ENCODE data around the gene CDKL1.
"Not testable (repeated sequence)": the region's sequence is repeated elsewhere in the genome, so short reads cannot be mapped to it uniquely, and the experiment has no call there.

The CDKL1 gene

DNA sequence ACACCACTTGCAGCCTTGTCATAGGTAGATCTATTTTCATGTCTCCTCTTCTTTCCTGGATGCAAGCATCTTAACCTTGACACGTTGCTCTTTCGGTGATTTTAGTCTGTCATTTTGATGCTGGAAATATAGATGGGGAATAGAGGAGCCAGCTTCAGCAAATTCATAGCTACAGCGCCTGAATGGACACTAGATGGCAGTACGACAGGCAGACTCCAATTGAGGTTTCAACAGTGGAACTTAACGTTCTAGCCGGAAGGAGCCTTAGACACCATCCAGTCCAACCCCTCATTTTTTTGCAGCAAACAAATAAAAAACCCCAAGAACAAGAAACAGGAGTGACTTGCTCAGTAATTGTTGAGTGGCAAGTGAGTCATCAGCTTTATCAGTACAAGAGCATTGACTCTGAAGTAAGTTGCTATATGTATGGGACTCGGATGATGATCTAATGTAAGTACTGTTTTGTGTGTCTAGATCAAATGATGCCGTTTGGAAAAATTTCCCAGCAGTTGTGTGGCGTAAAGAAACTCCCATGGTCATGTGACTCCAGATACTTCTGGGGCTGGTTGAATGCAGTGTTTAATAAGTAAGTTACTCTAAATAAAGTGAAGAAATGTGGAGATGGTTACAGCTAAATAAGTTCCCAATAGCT, 75.5 kb downstream of the CDKL1 start:
- DNase-seq, result peak; percentile 47

DNA sequence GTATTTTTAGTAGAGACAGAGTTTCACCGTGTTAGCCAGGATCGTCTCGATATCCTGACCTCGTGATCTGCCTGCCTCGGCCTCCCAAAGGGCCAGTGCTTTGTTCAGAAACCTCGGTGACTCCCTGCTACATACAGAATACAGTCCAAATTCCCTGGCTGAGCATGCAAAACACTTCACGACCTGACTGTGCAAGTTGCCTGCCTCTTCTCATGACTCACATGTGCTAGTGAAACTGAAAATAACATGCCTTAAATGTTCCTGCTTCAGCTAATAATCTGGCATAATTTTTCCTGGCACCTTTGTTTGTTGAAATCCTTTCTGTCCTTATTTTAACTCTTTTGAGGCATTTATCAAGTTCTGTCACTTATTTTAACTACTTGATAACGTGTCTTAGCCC, 76.4 kb downstream of the CDKL1 start:
- DNase-seq, result no peak

GRCh38 chr14:50319721-50320120, 77.0 kb downstream of the CDKL1 start:
- no peak for DNase-seq

DNA sequence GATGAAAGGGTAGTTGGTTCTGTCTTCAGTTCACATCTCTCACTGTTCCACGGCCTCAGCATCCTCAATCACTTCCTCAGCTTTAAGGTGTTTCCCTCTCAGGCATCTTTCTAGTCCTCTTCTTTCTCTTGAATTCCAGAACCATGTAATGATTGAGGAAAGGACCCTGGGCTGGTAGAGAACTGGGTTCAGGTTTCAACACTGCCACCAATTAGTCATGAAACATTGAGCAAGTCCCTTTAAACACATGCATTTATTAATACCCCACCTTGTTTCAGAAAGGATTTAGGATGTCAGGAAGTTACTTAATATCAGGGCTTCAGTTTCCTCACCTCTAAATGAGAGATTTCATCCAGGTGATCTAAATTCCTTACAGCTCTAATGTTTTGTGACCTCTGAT, 77.4 kb downstream of the CDKL1 start:
- no peak for DNase-seq

DNA sequence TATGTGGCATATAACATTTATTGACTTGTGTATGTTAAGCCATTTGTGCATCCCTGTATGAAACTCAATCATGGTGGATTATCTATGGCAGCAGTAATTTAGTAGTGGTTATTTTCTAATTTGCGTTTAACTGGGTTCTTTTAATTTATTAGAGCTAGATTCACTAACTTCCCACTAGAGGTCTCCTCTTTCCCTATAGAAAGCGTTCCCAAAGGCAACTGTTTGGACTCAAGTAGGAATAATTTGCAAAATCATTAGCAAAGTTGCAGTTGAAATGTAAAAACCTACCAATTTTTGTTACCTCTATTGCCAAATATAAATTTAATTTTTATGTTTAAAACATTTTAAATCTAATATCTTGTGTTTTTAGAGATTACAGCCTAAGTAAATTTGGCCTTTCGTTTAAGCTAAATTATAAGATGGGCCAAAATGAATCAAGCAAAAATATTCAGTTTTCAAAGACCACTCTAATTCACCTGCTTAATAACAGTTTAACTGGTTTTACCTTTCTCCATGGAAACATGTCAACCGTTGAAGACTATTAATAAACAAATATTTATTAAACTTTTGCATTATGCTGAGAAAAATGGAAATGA, 78.6 kb downstream of the CDKL1 start:
- no peak for DNase-seq

GRCh38 chr14:50314098-50314497, 82.6 kb downstream of the CDKL1 start:
- DNase-seq, result not testable (repeated sequence)

DNA sequence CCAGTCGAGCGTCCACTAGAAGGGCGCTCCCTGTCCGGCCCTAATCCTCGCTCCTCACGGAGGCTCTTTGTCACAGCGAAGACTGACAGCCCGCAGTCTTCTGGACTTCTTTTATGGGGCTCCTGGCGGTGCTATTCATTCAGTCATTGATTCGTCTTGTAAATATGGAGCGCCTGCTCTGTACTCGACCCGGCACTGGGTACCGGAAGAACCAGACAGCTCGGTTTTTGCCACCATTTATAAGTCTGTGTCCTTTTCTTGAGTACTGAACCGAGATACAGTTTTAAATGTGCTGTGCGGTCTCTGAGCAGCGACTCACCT, 84.0 kb downstream of the CDKL1 start:
- DNase-seq, result no peak

GRCh38 chr14:50311972-50312733, 84.5 kb downstream of the CDKL1 start, which contains the start of the genes DMAC2L and L2HGDH:
DMAC2L (plus strand) TSS chr14:50312324; CDS start chr14:50321488, 9,164 bp downstream.
L2HGDH (minus strand) TSS chr14:50312229; CDS start chr14:50312150, 79 bp downstream.
- DNase-seq, result peak; percentile 84

DNA sequence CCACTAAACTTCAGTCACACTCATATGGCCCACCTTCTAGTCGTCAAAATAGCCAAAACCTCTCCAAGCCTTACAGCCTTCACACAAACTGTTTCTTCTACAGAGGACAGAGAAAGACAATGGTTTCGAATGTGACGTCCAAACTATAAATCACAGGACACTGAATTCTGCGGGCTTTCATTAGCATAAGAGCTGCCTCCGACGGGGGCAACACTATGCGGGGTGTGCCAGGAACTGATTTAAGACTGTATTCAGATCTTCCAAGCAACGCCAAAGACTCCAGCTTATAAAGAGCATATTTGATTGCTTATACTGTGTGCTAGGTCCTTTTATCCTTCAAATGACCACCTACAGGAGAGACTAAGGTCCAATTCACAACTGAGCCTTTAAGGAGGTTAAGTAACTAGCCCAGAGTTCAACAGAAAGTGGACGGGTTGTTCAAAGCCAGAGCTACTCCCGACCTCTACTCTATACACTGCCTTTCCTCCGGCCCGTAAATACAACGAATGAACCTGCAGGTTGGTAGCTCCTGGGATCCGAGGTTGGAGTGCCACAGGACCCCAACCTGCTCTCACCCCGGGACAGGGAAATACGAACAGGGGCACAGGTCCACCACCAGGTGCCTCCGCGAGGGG, 85.2 kb downstream of the CDKL1 start:
- no peak for DNase-seq

GRCh38 chr14:50310445-50310844, 86.2 kb downstream of the CDKL1 start:
- no peak for DNase-seq

GRCh38 chr14:50308363-50308915, 88.2 kb downstream of the CDKL1 start:
- DNase-seq, result no peak

DNA sequence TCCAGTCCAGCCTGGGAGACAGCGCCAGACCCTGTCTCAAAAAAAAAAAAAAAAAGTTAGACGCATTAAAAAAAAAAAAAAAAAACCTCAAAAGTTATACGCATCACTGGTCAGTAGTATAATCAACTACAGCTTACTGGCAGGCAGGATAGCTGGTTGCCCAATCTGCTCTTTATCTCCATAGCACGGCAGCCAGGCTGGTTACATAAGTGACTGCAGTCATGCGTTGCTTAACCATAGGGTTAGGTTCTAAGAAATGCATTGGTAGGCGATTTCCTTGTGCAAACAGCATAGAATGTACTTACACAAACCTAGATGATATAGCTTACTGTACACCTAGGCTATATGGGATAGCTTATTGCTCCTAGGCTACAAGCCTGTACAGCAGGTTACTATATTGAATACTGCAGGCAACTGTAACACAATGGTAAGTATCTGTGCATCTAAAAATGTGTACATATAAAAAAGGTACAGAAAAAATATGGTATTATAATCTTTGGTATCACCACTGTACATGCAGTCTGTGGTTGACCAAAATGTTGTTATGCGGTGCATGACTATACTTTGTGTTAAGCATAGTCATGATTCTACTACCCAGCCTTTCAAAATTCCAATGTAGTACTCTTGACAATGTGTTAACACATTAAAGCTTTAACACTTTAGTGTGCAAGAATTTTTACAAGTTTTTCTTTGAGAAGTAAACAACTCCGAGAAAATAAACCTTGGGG, 92.8 kb downstream of the CDKL1 start:
- no peak for DNase-seq

- DNase-seq, result no peak
Observed at GRCh38 chr14:50301914-50302313, 94.8 kb downstream of the CDKL1 start.

- no peak for DNase-seq
Observed at GRCh38 chr14:50299585-50299984, 97.1 kb downstream of the CDKL1 start.

GRCh38 chr14:50290306-50290705, 106.4 kb downstream of the CDKL1 start:
- no peak for DNase-seq

DNA sequence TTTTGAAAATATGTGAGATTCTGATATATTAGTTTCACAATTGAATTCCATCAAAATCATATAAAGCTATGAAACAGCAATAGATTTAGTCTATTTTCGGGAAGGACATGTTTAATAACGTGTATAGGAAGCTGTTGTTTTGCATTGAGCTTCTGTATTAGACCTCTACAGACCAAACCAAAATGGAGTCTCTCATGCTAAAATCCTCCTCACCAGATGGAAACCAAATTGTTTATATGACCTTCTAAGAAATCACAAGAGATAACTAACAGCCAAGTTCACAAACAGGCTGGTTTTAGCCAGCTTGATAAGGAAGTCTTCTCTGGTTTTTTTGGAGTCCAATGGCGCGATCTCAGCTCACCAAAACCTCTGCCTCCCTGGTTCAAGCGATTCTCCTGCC, 108.5 kb downstream of the CDKL1 start:
- no peak for DNase-seq

DNA sequence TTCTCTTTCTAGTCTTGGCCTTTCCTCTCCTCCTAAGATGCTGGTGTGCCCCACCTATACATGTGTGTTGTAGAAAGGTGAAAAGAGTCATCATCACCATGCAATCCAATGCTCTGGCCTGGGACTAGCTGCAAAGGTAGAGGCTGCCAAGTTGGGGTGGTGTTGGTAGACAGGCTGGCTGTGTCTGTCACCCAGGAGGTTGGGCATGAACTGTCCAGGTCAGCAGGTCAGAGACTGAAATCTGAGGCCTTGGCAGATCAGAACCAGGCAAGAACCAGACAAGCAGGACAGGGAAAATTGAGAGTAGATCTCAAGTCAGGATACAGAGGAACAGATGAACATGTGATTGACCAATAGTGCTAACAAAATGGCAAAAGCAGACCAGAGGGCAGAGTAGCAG, 110.8 kb downstream of the CDKL1 start:
- no peak for DNase-seq
